Testis (tissue), 2 donors: ENCODE results near the gene NUP42.
"Not testable (repeated sequence)": the region's sequence is repeated elsewhere in the genome, so short reads cannot be mapped to it uniquely, and the experiment has no call there.

Source experiments
- POLR2A ChIP-seq: fragments of 450-650 bp; IDR thresholded peaks from one replicate; pipeline ENCODE4 v1.6.1; 2017; ENCODE audit warnings: antibody characterized with exemption, mild to moderate bottlenecking, moderate library complexity
- TF ChIP-seq, protein P1 (sequence below), 3 experiments: fragments of 450-650 bp in 2 of 3; fragments of 200-600 bp in 1 of 3; sonication (generic) in 1 of 3; IDR thresholded peaks; one replicate each; pipeline ENCODE4 v1.5.1; 2016 to 2019; ENCODE audit warnings: antibody characterized with exemption in 3 of 3, mild to moderate bottlenecking in 2 of 3, moderate library complexity in 1 of 3

DNA sequence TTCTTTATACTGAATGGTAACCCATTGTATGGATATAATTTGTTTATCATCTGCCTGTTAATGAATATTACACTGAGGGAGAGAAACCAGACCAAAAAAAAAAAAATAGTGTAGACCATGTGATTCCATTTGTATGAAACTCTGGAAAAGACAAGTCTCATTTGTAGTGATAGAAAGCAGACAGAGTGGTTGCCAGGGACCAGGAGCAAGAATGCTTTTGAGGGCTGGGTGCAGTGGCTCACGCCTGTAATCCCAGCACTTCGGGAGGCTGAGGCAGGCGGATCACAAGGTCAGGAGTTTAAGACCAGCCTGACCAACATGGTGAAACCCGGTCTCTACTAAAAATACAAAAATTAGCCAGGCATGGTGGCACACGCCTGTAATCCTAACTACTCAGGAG, 15.9 kb downstream of the NUP42 start:
- TF ChIP-seq, protein P1, sequence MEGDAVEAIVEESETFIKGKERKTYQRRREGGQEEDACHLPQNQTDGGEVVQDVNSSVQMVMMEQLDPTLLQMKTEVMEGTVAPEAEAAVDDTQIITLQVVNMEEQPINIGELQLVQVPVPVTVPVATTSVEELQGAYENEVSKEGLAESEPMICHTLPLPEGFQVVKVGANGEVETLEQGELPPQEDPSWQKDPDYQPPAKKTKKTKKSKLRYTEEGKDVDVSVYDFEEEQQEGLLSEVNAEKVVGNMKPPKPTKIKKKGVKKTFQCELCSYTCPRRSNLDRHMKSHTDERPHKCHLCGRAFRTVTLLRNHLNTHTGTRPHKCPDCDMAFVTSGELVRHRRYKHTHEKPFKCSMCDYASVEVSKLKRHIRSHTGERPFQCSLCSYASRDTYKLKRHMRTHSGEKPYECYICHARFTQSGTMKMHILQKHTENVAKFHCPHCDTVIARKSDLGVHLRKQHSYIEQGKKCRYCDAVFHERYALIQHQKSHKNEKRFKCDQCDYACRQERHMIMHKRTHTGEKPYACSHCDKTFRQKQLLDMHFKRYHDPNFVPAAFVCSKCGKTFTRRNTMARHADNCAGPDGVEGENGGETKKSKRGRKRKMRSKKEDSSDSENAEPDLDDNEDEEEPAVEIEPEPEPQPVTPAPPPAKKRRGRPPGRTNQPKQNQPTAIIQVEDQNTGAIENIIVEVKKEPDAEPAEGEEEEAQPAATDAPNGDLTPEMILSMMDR (IDR thresholded peaks at IDR 0.05): not testable (repeated sequence)
- TF ChIP-seq POLR2A: not testable (repeated sequence)
